C4-2B (cell line): ENCODE measurements around the gene SPDYE18.
"Not testable (repeated sequence)": the region's sequence is repeated elsewhere in the genome, so short reads cannot be mapped to it uniquely, and the experiment has no call there.

Source experiments
- H3K27ac ChIP-seq: fragments of 450-650 bp; 2 replicates; pipeline ENCODE4 v1.5.1; 2017

The SPDYE18 gene, protein sequence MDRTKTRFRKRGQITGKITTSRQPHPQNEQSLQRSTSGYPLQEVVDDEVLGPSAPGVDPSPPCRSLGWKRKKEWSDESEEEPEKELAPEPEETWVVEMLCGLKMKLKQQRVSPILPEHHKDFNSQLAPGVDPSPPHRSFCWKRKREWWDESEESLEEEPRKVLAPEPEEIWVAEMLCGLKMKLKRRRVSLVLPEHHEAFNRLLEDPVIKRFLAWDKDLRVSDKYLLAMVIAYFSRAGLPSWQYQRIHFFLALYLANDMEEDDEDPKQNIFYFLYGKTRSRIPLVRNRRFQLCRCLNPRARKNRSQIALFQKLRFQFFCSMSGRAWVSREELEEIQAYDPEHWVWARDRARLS

GRCh38 chr7:77062557-77062956 is at the start of gene SPDYE18:
Gene SPDYE18 (minus strand): TSS chr7:77062558. CDS start chr7:77060512, 2,046 bp downstream.
- H3K27ac ChIP-seq: not testable (repeated sequence)

- H3K27ac ChIP-seq: not testable (repeated sequence)
These were observed 46.0 kb upstream of the SPDYE18 start for GRCh38 chr7:77108362-77108761.

DNA sequence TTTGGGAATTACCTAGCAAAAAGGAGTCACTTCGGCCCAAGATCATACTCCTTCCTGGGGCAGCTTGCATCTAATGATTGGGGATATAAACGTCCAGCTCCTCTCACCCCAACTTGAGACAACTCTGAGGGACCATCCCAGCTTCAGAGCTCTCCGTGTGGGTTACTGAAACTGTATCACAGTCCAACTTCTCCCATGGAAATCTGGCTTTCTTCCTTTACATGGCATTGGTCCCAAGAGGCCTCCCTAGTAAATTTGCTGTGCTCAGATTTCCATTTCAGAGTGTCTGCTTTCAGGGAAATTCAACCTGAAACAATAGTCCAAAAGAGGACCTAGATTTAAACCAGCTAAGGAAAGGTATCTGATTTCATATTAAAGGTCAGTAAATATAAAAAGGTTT is 45.3 kb upstream of the SPDYE18 start:
- not testable (repeated sequence) for H3K27ac ChIP-seq

DNA sequence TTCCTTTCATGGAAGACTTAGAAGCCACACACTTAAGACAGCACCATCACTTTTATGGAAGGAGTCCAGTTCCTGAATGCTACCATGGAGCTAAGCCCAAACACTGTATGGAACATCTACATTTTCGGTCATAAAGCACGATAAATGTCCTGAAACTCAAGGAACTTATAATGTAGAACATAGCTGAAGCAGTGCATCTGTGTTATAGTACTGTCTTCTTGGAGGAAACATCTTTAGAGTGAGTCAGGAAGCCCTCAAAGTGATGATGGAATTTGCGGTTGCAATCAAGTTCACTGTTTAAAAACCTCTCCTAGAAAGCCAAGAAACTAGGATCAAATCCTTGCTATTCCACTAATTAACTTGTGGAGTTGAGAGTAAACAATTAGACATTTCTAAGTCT is 43.5 kb upstream of the SPDYE18 start:
- H3K27ac ChIP-seq: not testable (repeated sequence)

DNA sequence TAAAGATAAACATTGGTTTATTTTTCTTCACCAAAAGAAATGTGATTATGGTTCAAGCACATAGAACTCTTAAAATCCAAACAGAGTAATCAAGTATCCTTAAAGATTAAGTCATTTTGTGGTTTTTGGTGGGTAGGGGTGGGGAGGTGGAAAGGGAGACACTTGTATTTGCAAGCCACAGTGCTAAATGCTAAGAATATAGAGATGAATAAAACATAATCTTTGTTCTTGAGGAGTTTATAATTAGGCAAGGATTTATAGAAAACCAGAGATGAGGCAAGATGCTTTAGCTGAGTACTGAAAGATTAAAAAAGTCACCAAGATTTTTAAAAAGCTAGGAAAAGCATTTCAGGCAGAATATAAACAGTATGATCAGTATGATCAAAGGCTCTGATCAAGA is 40.3 kb upstream of the SPDYE18 start:
- not testable (repeated sequence) for H3K27ac ChIP-seq

GRCh38 chr7:77101187-77101586 is 38.8 kb upstream of the SPDYE18 start:
- not testable (repeated sequence) for H3K27ac ChIP-seq

DNA sequence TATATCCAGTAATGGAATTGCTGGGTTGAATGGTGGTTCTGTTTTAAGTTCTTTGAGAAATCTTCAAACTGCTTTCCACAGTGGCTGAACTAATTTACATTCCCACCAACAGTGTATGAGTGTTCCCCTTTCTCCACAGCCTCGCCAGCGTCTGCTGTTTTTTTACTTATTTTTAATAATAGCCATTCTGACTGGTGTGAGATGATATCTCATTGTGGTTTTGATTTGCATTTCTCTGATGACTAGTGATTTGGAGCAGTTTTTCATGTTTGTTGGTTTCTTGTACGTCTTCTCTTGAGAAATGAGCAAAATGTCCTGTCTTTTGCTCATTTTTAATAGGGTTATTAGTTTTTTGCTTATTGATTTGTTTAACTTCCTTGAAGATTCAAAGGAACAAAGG is 38.1 kb upstream of the SPDYE18 start:
- not testable (repeated sequence) for H3K27ac ChIP-seq

GRCh38 chr7:77092301-77092700 is 29.9 kb upstream of the SPDYE18 start:
- not testable (repeated sequence) for H3K27ac ChIP-seq

GRCh38 chr7:77082192-77082591 is 19.8 kb upstream of the SPDYE18 start:
- H3K27ac ChIP-seq: not testable (repeated sequence)

- H3K27ac ChIP-seq: not testable (repeated sequence)
These were observed 17.9 kb upstream of the SPDYE18 start for GRCh38 chr7:77080236-77080635.

- H3K27ac ChIP-seq: not testable (repeated sequence)
These were observed 17.3 kb upstream of the SPDYE18 start for GRCh38 chr7:77079624-77080023.

DNA sequence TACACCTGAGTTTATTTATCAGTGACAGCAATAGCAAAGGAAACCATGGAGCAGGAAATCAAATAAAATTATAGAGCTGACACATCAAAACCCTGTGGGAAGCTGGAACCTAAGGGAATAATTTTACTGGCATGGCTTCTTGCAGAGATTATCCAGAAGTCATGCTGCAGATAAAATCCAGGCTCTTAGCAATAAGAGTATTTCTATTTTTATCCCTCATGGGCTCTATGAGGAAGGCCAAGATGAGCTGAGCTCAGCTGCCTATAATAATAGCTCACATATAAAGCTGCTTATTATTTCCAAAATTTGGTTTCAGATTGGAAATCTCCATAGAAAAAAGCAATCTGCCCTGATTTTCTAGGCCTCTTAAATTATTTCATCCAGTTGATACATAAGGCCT is 16.8 kb upstream of the SPDYE18 start:
- H3K27ac ChIP-seq: not testable (repeated sequence)

GRCh38 chr7:77077060-77077459 is 14.7 kb upstream of the SPDYE18 start:
- not testable (repeated sequence) for H3K27ac ChIP-seq

GRCh38 chr7:77074786-77075396 is 12.5 kb upstream of the SPDYE18 start:
- not testable (repeated sequence) for H3K27ac ChIP-seq

- H3K27ac ChIP-seq: not testable (repeated sequence)
These were observed 8.8 kb upstream of the SPDYE18 start for GRCh38 chr7:77071108-77071507.

GRCh38 chr7:77065869-77066268 is 3.5 kb upstream of the SPDYE18 start:
- not testable (repeated sequence) for H3K27ac ChIP-seq

DNA sequence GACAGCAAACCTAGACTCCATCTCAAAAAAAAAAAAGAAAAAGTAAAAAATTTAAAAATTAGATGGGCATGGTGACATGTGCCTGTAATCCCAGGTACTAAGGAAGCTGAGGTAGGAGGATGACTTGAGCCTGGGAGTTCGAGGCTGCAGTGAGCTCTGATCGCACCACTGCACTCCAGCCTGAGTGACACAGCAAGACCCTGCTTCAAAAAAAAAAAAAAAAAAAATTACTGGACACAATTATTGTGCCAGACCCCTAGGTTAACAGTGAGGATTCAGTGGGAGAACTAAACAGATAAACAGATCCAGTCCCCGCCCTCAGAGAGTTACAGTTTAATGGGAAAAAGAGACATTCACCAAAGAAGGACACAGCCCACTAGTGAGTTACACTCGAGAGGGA is 1.4 kb upstream of the SPDYE18 start:
- H3K27ac ChIP-seq: not testable (repeated sequence)

DNA sequence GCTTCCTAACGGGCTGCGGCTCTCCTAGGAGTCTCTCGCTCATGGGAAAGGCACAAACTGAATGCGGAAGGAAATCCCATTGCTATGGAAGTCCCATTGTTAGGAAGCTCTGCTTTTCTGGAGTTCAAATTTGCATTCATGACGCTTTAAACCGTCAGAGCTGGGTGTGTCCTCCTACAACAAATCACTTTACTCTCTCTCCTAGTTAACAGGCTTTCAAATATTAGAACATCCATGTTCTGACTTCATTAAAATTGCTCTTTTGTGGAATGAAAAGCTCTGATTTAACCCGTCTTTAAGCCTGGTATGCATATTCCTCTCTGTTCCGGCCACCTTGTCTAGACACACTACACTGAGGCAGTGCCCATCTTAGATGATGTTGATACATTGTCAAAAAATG is 30.1 kb downstream of the SPDYE18 start, which contains the start of gene SPDYE17:
TSS of gene SPDYE17 (minus strand) at position 101 of the 400 bp plus-strand sequence. CDS start 1,791 bp downstream, outside the sequence.
- H3K27ac ChIP-seq: not testable (repeated sequence)

- H3K27ac ChIP-seq: not testable (repeated sequence)
These were observed 36.0 kb downstream of the SPDYE18 start for GRCh38 chr7:77026349-77026748.

GRCh38 chr7:77010074-77010680 is 52.2 kb downstream of the SPDYE18 start:
- H3K27ac ChIP-seq: not testable (repeated sequence)

GRCh38 chr7:77008000-77008399 is 54.4 kb downstream of the SPDYE18 start:
- H3K27ac ChIP-seq: not testable (repeated sequence)

GRCh38 chr7:77006127-77007110 is 55.9 kb downstream of the SPDYE18 start:
- H3K27ac ChIP-seq: not testable (repeated sequence)
